Measurements from ENCODE around the gene TM6SF1. TPM values are rescaled to one million over a fixed set of nuclear protein-coding genes. Genes with fewer than 3 reads are reported as not detected.

Gene TM6SF1
- total and polyA plus RNA-seq, 4 donors = 0.65 to 2.1 (median 1.3) TPM

GRCh38 chr15:83111149-83111548, 3.7 kb downstream of the TM6SF1 start:
- WGBS = 93% methylated on average over 3 of the region's 3 CpGs
- peaks cover 3 to 21% (median 5%) of the 10 kb centered on the region in 4 donors for H3K4me1 ChIP-seq (ENCODE audit: control insufficient read depth in 4 of 4, insufficient read depth in 4 of 4, low read length in 3 of 4)

More at GRCh38 chr15:83111149-83111548, 3.7 kb downstream of the TM6SF1 start:
- no peak overlapping the region for H3K4me3 ChIP-seq (ENCODE audit: low read depth in 1 of 3, low read length in 3 of 3)
- H3K27ac ChIP-seq (ENCODE audit: low read depth in 1 of 2, low read length in 2 of 2) = no peak overlapping the region
- H3K9me3 ChIP-seq (ENCODE audit: control insufficient read depth in 4 of 4, low read length in 3 of 4) = no peaks in the 10 kb centered on the region
- H3K36me3 ChIP-seq (ENCODE audit: control insufficient read depth in 4 of 4, insufficient read depth in 3 of 4, low read depth in 1 of 4, low read length in 3 of 4) = no peaks in the 10 kb centered on the region
- peaks cover 0 to 4% (median 3%) of the 10 kb centered on the region in 4 donors for H3K27me3 ChIP-seq (ENCODE audit: control insufficient read depth in 4 of 4, insufficient read depth in 4 of 4, low read length in 3 of 4)
- no peak for TF ChIP-seq YY1 (IDR thresholded peaks at IDR 0.05)
- no peak for TF ChIP-seq FOXA2 (IDR thresholded peaks at IDR 0.05)
- no peak for TF ChIP-seq RAD21 (IDR thresholded peaks at IDR 0.05)
- TF ChIP-seq FOXA1 (IDR thresholded peaks at IDR 0.05) = no peak
- TF ChIP-seq RXRA (IDR thresholded peaks at IDR 0.05) = no peak
- TF ChIP-seq REST (IDR thresholded peaks at IDR 0.05) = no peak
- TF ChIP-seq MAX (IDR thresholded peaks at IDR 0.05) = no peak
- TF ChIP-seq HNF4G (IDR thresholded peaks at IDR 0.05) = no peak
- no peak for TF ChIP-seq TAF1 (conservative IDR thresholded peaks at IDR 0.05)
- TF ChIP-seq ZBTB33 (IDR thresholded peaks at IDR 0.05) = no peak
- TF ChIP-seq JUND (IDR thresholded peaks at IDR 0.05) = no peak
- TF ChIP-seq SP1 (IDR thresholded peaks at IDR 0.05) = no peak
- no peak for TF ChIP-seq CTCF (IDR thresholded peaks at IDR 0.05; ENCODE audit: low read depth, low read length, missing input control)
- TF ChIP-seq ATF3 (IDR thresholded peaks at IDR 0.05) = no peak
- DNase-seq (ENCODE audit: low spot score) = no peak
- no peak overlapping the region for H3K9ac ChIP-seq (ENCODE audit: low read depth in 1 of 2, low read length in 2 of 2)
